AG04449 (cell line): Measurements from ENCODE around the gene CEACAM16.

Source experiments
- CTCF ChIA-PET: fragments of 350-600 bp; formaldehyde crosslinking; extraction: SDS; loops from one replicate; lab custom pipeline; 2021; ENCODE audit warnings: antibody characterized with exemption; lab: Yijun Ruan, JAX
- POLR2A ChIA-PET: fragments of 400-600, 350-600 bp; formaldehyde crosslinking; extraction: SDS; loops from one replicate; lab custom pipeline; 2020; ENCODE audit warnings: antibody characterized with exemption, inconsistent platforms; lab: Yijun Ruan, JAX
- DNase-seq: peaks from one replicate; pipeline ENCODE4 v3.0.0-alpha.2; 2010; ENCODE audit warnings: low read depth, low spot score
- H3K4me3 ChIP-seq: 2 replicates; pipeline ENCODE4 v1.5.1; 2011; ENCODE audit warnings: low read depth, mild to moderate bottlenecking, control low read depth, low read length
- CTCF ChIP-seq: IDR thresholded peaks from one replicate; pipeline ENCODE4 v1.5.1; 2011; ENCODE audit warnings: mild to moderate bottlenecking, moderate library complexity, low read length, control low read depth, inconsistent platforms; ENCODE audit not compliant: insufficient read depth; ENCODE audit errors: missing control alignments

CEACAM16 gene

GRCh38 chr19:44723952-44724319 lies 25.0 kb downstream of the CEACAM16 start:
- ChIA-PET POLR2A (interaction anchor here (1.1 to 1.6 kb wide), 5 partner anchors 10 to 44 kb away, joined by 3 to 5 read pairs (median 4); no protein-coding TSS in a partner anchor), CTCF (interaction anchor here (0.8 to 19.8 kb wide), 58 partner anchors 9 to 240 kb away, joined by 3 to 694 read pairs (median 8); partner anchors contain the start of genes BCAM, BCL3, CBLC and CLPTM1)
- TF ChIP-seq CTCF = peak; percentile 97
- no peak overlapping the region for H3K4me3 ChIP-seq
- no peak for DNase-seq

GRCh38 chr19:44725251-44725650 lies 26.3 kb downstream of the CEACAM16 start:
- no peak overlapping the region for H3K4me3 ChIP-seq
- CTCF ChIA-PET = interaction anchor here (1.6 to 19.8 kb wide), 17 partner anchors 10 to 154 kb away, joined by 4 to 694 read pairs (median 27); partner anchors contain the start of genes BCAM and CBLC
- no peak for DNase-seq
- TF ChIP-seq CTCF = no peak
- POLR2A ChIA-PET = no interaction called here

DNA sequence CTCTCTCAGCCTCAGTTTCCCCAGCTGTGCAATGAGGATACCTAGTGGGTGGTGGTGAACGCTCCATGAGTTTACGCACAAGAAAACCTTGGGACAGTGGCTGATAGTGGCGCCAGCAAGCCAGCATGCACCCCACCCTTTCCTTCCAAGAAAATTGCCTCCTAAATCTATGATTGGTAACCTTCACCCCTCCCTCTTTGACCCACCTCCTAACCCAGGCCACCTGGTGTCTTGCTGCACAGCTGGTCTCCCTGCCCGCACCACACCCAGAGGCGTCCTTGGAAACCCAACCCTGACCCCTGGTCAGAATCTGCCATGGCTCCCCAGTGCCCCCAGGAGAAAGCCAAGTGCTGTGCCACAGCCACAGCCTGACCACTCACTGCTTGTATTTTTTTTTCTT lies 26.7 kb downstream of the CEACAM16 start:
- ChIA-PET CTCF (interaction anchor here (1.9 to 19.8 kb wide), 16 partner anchors 11 to 155 kb away, joined by 6 to 694 read pairs (median 30); partner anchors contain the start of genes BCAM and CBLC), POLR2A (no interaction called here)
- no peak overlapping the region for H3K4me3 ChIP-seq
- no peak for TF ChIP-seq CTCF
- no peak for DNase-seq

DNA sequence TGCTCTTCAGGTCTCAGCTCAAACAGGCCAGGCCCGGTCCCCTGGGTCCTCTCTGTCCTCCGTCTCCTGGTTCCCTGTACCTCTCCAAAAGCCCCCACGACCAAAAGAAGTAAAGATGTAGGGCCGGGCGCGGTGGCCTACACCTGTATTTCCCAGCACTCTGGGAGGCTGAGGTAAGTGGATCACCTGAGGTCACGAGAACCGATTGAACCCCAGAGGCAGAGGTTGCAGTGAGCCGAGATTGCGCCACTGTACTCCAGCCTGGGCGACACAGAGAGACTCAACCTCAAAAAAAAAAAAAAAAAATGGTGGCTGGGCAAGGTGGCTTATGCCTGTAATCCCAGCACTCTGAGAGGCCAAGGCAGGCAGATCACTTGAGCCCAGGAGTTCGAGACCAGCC lies 27.5 kb downstream of the CEACAM16 start:
- no peak overlapping the region for H3K4me3 ChIP-seq
- POLR2A ChIA-PET = no interaction called here
- CTCF ChIA-PET = interaction anchor here (2.5 to 19.8 kb wide), 5 partner anchors 31 to 116 kb away, joined by 11 to 694 read pairs (median 75); no protein-coding TSS in a partner anchor
- TF ChIP-seq CTCF = no peak
- no peak for DNase-seq

DNA sequence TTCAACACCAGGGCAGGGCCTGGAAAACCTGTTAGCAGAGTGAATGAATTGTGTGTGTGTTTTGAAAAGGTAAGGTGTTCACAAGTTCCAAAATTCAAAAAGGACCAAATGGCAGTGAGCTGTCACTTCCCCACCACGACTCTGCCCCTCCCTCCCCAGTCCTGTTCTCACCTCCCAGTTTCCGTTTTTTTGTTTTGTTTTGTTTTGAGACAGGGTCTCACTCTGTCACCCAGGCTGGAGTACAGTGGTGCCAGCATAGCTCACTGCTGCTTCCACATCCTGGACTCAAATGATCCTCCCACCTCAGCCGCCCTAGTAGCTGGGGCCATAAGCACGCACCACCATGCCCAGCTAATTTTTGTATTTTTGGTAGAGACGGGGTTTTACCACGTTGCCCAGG lies 29.2 kb downstream of the CEACAM16 start:
- no peak overlapping the region for H3K4me3 ChIP-seq
- no peak for DNase-seq
- POLR2A ChIA-PET = no interaction called here
- no peak for TF ChIP-seq CTCF
- CTCF ChIA-PET = interaction anchor here (1.2 to 19.8 kb wide), 7 partner anchors 10 to 157 kb away, joined by 3 to 694 read pairs (median 11); no protein-coding TSS in a partner anchor

- ChIA-PET CTCF (interaction anchor here (0.8 to 19.8 kb wide), 6 partner anchors 11 to 115 kb away, joined by 3 to 694 read pairs (median 8); no protein-coding TSS in a partner anchor), POLR2A (no interaction called here)
- no peak for TF ChIP-seq CTCF
- no peak for DNase-seq
- no peak overlapping the region for H3K4me3 ChIP-seq
These were observed 30.6 kb downstream of the CEACAM16 start for GRCh38 chr19:44729516-44730033.
